OCI-LY3 (cell line): ENCODE results near the gene ABCB4.
A peak's percentile ranks its signal among the peaks of the same experiment; 100 is the strongest.

ENCODE experiments used
- H2AFZ ChIP-seq: fragments of 200-600, 300-600 bp; shearing (Covaris generic); 2 replicates; pipeline ENCODE4 v1.6.0; 2014; ENCODE audit warnings: antibody characterized with exemption, low read depth, low read length
- H3K27ac ChIP-seq: fragments of 200-600, 300-600 bp; sonication (generic); 2 replicates; pipeline ENCODE4 v1.5.1; 2014; ENCODE audit warnings: mild to moderate bottlenecking, low read length, moderate library complexity, mixed read lengths
- H3K27me3 ChIP-seq: fragments of 200-600, 300-600 bp; sonication (generic); 2 replicates; pipeline ENCODE4 v1.6.1; 2014; ENCODE audit warnings: low read depth, low read length, mixed read lengths
- H3K36me3 ChIP-seq: fragments of 200-600, 300-600 bp; sonication (generic); replicated peaks from 2 replicates; pipeline ENCODE3; 2014; ENCODE audit warnings: low read depth, low read length, mixed read lengths
- H3K4me1 ChIP-seq: fragments of 300-600, 200-600 bp; sonication (generic); 2 replicates; pipeline ENCODE4 v1.6.1; 2014; ENCODE audit warnings: low read length, mixed read lengths
- H3K4me2 ChIP-seq: fragments of 200-600, 300-600 bp; sonication (generic); 2 replicates; pipeline ENCODE4 v1.6.1; 2014; ENCODE audit warnings: low read length, mixed read lengths
- H3K4me3 ChIP-seq: fragments of 300-600, 200-600 bp; sonication (generic); 2 replicates; pipeline ENCODE4 v1.5.1; 2014; ENCODE audit warnings: antibody characterized with exemption, mild to moderate bottlenecking, low read length, moderate library complexity
- H3K79me2 ChIP-seq: fragments of 300-600, 200-600 bp; shearing (Covaris generic); 2 replicates; pipeline ENCODE4 v1.6.1; 2014; ENCODE audit warnings: mild to moderate bottlenecking, low read length, mixed read lengths
- H3K9ac ChIP-seq: fragments of 300-600, 200-600 bp; shearing (Covaris generic); 2 replicates; pipeline ENCODE4 v1.6.0; 2014; ENCODE audit warnings: mild to moderate bottlenecking, low read length, moderate library complexity
- H3K9me3 ChIP-seq: fragments of 200-600, 300-600 bp; shearing (Covaris generic); 2 replicates; pipeline ENCODE4 v1.6.1; 2014; ENCODE audit warnings: low read length, mixed read lengths; ENCODE audit not compliant: insufficient read depth
- H4K20me1 ChIP-seq: fragments of 200-600, 300-600 bp; sonication (generic); 2 replicates; pipeline ENCODE4 v1.6.1; 2016; ENCODE audit warnings: low read length, mixed read lengths; ENCODE audit not compliant: insufficient read depth
- CTCF ChIP-seq: fragments of 200-600, 300-600 bp; sonication (generic); IDR thresholded peaks from 2 replicates; pipeline ENCODE4 v1.5.1; 2014; ENCODE audit warnings: antibody characterized with exemption, low read length, low read depth
- EZH2phosphoT487 ChIP-seq: fragments of 200-600 bp; shearing (Covaris generic); IDR thresholded peaks from 2 replicates; pipeline ENCODE4 v1.6.1; 2018; ENCODE audit warnings: antibody characterized with exemption, mixed run types, low read depth

ABCB4 gene

GRCh38 chr7:87476179-87476557, 688 bp upstream of the ABCB4 start:
- H3K27me3 ChIP-seq, result peaks cover 54% of the 10 kb centered on the region
- peak overlapping the region; percentile 79 for H3K4me3 ChIP-seq
- H3K9ac ChIP-seq, result peak overlapping the region; percentile 74
- peaks cover 33% of the 10 kb centered on the region for H3K4me1 ChIP-seq
- H3K36me3 ChIP-seq, result no peaks in the 10 kb centered on the region
- no peaks in the 10 kb centered on the region for H3K79me2 ChIP-seq
- peak overlapping the region; percentile 99 for H3K4me2 ChIP-seq
- H2AFZ ChIP-seq, result peak overlapping the region; percentile 76
- peaks cover 5% of the 10 kb centered on the region; the same call in 1 of the 2 replicates for H4K20me1 ChIP-seq
- TF ChIP-seq EZH2phosphoT487 (no peak), CTCF (no peak)
- H3K27ac ChIP-seq, result no peak overlapping the region
- no peaks in the 10 kb centered on the region for H3K9me3 ChIP-seq

GRCh38 chr7:87474533-87475358, 734 bp downstream of the ABCB4 start:
- H3K4me1 ChIP-seq, result peaks cover 29% of the 10 kb centered on the region
- H2AFZ ChIP-seq, result peak overlapping the region; percentile 66
- H3K9ac ChIP-seq, result peak overlapping the region; percentile 74
- peaks cover 5% of the 10 kb centered on the region; the same call in 1 of the 2 replicates for H4K20me1 ChIP-seq
- H3K27me3 ChIP-seq, result peaks cover 48% of the 10 kb centered on the region
- H3K27ac ChIP-seq, result peak overlapping the region; percentile 65
- no peaks in the 10 kb centered on the region for H3K79me2 ChIP-seq
- H3K9me3 ChIP-seq, result no peaks in the 10 kb centered on the region
- peak overlapping the region; percentile 79 for H3K4me3 ChIP-seq
- H3K4me2 ChIP-seq, result peak overlapping the region; percentile 99
- no peak for TF ChIP-seq EZH2phosphoT487
- H3K36me3 ChIP-seq, result no peaks in the 10 kb centered on the region

GRCh38 chr7:87473986-87474385, 1.5 kb downstream of the ABCB4 start:
- Histone ChIP-seq H3K27ac (peak overlapping the region; percentile 65), H3K36me3 (no peaks in the 10 kb centered on the region), H2AFZ (no peak overlapping the region), H3K4me3 (peak overlapping the region; percentile 79), H4K20me1 (peaks cover 5% of the 10 kb centered on the region; the same call in 1 of the 2 replicates), H3K27me3 (peaks cover 41% of the 10 kb centered on the region), H3K4me2 (peak overlapping the region; percentile 99), H3K9me3 (no peaks in the 10 kb centered on the region), H3K4me1 (peaks cover 29% of the 10 kb centered on the region), H3K79me2 (no peaks in the 10 kb centered on the region), H3K9ac (peak overlapping the region; percentile 5; the same call in 1 of the 2 replicates)
- TF ChIP-seq CTCF (no peak), EZH2phosphoT487 (no peak)

GRCh38 chr7:87473192-87473591, 2.3 kb downstream of the ABCB4 start:
- Histone ChIP-seq H3K9ac (no peak overlapping the region), H3K27me3 (peaks cover 33% of the 10 kb centered on the region), H3K4me3 (no peak overlapping the region), H3K4me2 (no peak overlapping the region), H3K9me3 (no peaks in the 10 kb centered on the region), H4K20me1 (peaks cover 5% of the 10 kb centered on the region; the same call in 1 of the 2 replicates), H3K4me1 (peaks cover 29% of the 10 kb centered on the region), H3K79me2 (no peaks in the 10 kb centered on the region), H2AFZ (no peak overlapping the region), H3K27ac (no peak overlapping the region), H3K36me3 (no peaks in the 10 kb centered on the region)
- TF ChIP-seq EZH2phosphoT487 (no peak), CTCF (no peak)
